Suprapubic skin (tissue), 4 donors: Measurements from ENCODE around the gene PLA2G5. TPM values are rescaled to one million over a fixed set of nuclear protein-coding genes. Genes with fewer than 3 reads are reported as not detected.
"Not testable (repeated sequence)": the region's sequence is repeated elsewhere in the genome, so short reads cannot be mapped to it uniquely, and the experiment has no call there.

Experiments used
- DNase-seq, 2 donors: peaks; one replicate each; pipeline ENCODE4 v3.0.0-alpha.2; 2019; ENCODE audit warnings: low spot score in 2 of 2
- H3K27ac ChIP-seq: fragments of 200-600 bp; sonication (generic); one replicate; pipeline ENCODE4 v1.5.1; 2019
- H3K27me3 ChIP-seq: fragments of 200-600 bp; sonication (generic); one replicate; pipeline ENCODE4 v1.5.1; 2019
- H3K36me3 ChIP-seq: fragments of 200-600 bp; sonication (generic); one replicate; pipeline ENCODE4 v1.5.1; 2019
- H3K4me1 ChIP-seq: fragments of 200-600 bp; sonication (generic); one replicate; pipeline ENCODE4 v1.5.1; 2019
- H3K4me3 ChIP-seq: fragments of 200-600 bp; sonication (generic); one replicate; pipeline ENCODE4 v1.5.1; 2019; ENCODE audit warnings: mild to moderate bottlenecking
- H3K9me3 ChIP-seq: fragments of 200-600 bp; sonication (generic); one replicate; pipeline ENCODE4 v1.5.1; 2019
- CTCF ChIP-seq, 2 donors: fragments of 200-600 bp in 1 of 2; fragments of 450-650 bp in 1 of 2; sonication (generic) in 1 of 2; IDR thresholded peaks; one replicate each; pipeline ENCODE4 v1.5.1; 2016 to 2019; ENCODE audit warnings: antibody characterized with exemption in 2 of 2, mild to moderate bottlenecking in 1 of 2, moderate library complexity in 1 of 2
- EP300 ChIP-seq: sonication (generic); formaldehyde crosslinking; IDR thresholded peaks from one replicate; pipeline ENCODE4 v1.6.1; 2017; ENCODE audit warnings: antibody characterized with exemption
- POLR2A ChIP-seq, 2 donors: fragments of 450-650 bp; IDR thresholded peaks; one replicate each; pipeline ENCODE4 v1.6.1; 2017; ENCODE audit warnings: antibody characterized with exemption in 2 of 2, mild to moderate bottlenecking in 2 of 2, moderate library complexity in 2 of 2
- POLR2AphosphoS5 ChIP-seq, 3 donors: sonication (generic); formaldehyde crosslinking; IDR thresholded peaks; one replicate each; pipeline ENCODE4 v1.6.1; 2017; ENCODE audit warnings: antibody characterized with exemption in 3 of 3
- WGBS: methylation state at CpG from one replicate; pipeline ENCODE4 v1.1.5; 2018; 5-methylcytosine and 5-hydroxymethylcytosine counted together
- total RNA-seq, 4 donors: library from RNA; depleted of rRNA; stranded (reverse); fragments of >200 nt; gene quantifications; one replicate each; pipeline ENCODE4 v1.1.0, GENCODE V29; 2016

Gene PLA2G5
- total RNA-seq, 4 donors from 2014 or later: 0.79 to 4.2 TPM; not detected in 2

DNA sequence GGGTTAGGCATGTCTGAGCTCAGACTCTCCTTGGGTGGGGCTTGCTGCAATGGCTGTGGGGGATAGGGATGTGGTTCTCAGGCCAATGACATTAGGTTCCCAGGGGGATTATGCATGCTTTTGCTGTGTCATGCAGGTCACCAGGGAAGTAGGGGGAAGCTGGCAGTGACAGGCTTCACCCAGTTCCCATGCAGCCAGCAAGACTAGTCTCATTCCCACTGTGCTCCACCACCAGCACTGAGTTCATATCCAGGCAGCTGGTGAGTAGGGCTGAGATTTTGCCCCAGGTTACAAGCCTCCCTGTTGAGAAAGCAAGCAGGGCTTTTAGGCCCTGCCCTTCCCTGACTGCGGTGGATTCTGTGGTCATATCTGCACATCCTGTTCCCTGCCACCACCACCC is 32.1 kb upstream of the PLA2G5 start:
- Histone ChIP-seq H3K9me3 (no peaks in the 10 kb centered on the region), H3K27me3 (peaks cover 2% of the 10 kb centered on the region), H3K4me3 (no peak overlapping the region), H3K27ac (no peak overlapping the region), H3K4me1 (no peaks in the 10 kb centered on the region), H3K36me3 (no peaks in the 10 kb centered on the region)
- TF ChIP-seq POLR2AphosphoS5 (IDR thresholded peaks at IDR 0.05): no peak
- no peak for TF ChIP-seq CTCF (IDR thresholded peaks at IDR 0.05)
- TF ChIP-seq POLR2A (IDR thresholded peaks at IDR 0.05): no peak
- TF ChIP-seq EP300: no peak
- DNase-seq: no peak
- WGBS: 40% methylated on average over 1 of the region's 1 CpG

- H3K4me3 ChIP-seq: no peak overlapping the region
- WGBS: 82% methylated on average over 1 of the region's 1 CpG
- H3K4me1 ChIP-seq: no peaks in the 10 kb centered on the region
- H3K27me3 ChIP-seq: peaks cover 13% of the 10 kb centered on the region
- H3K36me3 ChIP-seq: no peaks in the 10 kb centered on the region
- DNase-seq: no peak
- no peak overlapping the region for H3K27ac ChIP-seq
- H3K9me3 ChIP-seq: no peaks in the 10 kb centered on the region
- TF ChIP-seq EP300 (no peak), POLR2AphosphoS5 (IDR thresholded peaks at IDR 0.05) (no peak), CTCF (IDR thresholded peaks at IDR 0.05) (no peak), POLR2A (IDR thresholded peaks at IDR 0.05) (no peak)
Measured at GRCh38 chr1:20047096-20047495, 22.9 kb upstream of the PLA2G5 start.

DNA sequence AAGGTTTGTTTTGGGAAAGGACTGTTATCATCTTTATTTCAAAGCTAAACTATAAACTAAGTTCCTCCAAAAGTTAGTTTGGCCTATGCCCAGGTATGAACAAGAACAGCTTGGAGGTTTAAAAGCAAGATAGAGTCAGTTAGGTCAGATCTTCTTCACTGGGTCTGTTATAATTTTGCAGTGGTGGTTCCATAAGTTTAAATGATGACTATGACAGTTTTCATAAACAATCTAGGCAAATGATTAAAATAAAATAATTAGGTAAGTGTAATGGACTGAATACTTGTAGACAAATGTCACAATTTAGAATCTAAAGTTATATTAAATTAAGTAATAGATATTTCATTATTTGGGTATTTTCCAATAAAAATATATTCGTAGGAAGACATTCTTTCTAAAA is 21.4 kb upstream of the PLA2G5 start:
- no peak overlapping the region for H3K4me3 ChIP-seq
- no peaks in the 10 kb centered on the region for H3K4me1 ChIP-seq
- peaks cover 4% of the 10 kb centered on the region for H3K27me3 ChIP-seq
- 71% methylated on average over 1 of the region's 1 CpG for WGBS
- H3K9me3 ChIP-seq: no peaks in the 10 kb centered on the region
- DNase-seq: no peak
- no peak overlapping the region for H3K27ac ChIP-seq
- TF ChIP-seq EP300: no peak
- TF ChIP-seq CTCF (IDR thresholded peaks at IDR 0.05): no peak
- TF ChIP-seq POLR2AphosphoS5 (IDR thresholded peaks at IDR 0.05): no peak
- no peak for TF ChIP-seq POLR2A (IDR thresholded peaks at IDR 0.05)
- H3K36me3 ChIP-seq: no peaks in the 10 kb centered on the region

DNA sequence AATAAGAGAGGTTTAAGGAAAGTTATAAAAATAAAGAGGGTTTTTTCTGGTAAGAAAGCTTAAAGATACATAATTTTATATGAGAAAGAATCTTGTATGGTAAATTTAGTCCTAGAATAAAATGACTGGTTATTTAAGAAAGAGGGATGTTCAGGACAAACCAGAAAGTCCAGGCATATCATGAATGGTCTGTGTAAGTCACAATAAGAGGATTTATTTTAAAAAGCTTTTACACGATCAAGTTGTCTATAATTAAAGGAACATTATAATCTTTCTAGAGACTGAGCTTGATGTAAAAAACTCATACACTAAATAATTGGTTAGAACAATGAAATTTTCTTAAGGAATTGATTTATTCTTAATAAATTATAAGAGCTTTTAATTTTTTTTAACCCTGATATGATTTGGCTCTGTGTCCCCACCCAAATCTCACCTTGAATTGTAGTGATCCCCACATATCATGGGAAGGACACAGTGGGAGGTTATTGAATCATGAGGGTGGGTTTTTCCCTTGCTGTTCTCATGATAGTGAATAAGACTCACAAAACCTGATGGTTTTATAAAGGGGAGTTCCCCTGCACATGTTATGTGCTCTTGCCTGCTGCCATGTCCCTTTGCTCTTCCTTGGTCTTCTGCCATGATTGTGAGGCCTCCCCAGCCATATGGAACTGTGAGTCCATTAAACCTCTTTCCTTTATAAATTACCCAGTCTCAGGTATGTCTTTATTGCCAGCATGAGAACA is 20.8 kb upstream of the PLA2G5 start:
- not testable (repeated sequence) for H3K9me3 ChIP-seq, H3K4me3 ChIP-seq, H3K27me3 ChIP-seq, H3K27ac ChIP-seq, H3K4me1 ChIP-seq, DNase-seq, H3K36me3 ChIP-seq
- 94% methylated on average over 1 of the region's 1 CpG for WGBS

- no peak for DNase-seq
- no peak overlapping the region for H3K4me3 ChIP-seq
- no peak overlapping the region for H3K27ac ChIP-seq
- no peaks in the 10 kb centered on the region for H3K9me3 ChIP-seq
- H3K27me3 ChIP-seq: peaks cover 7% of the 10 kb centered on the region
- TF ChIP-seq EP300 (no peak), POLR2A (IDR thresholded peaks at IDR 0.05) (no peak), CTCF (IDR thresholded peaks at IDR 0.05) (no peak), POLR2AphosphoS5 (IDR thresholded peaks at IDR 0.05) (no peak)
- H3K36me3 ChIP-seq: no peaks in the 10 kb centered on the region
- no peaks in the 10 kb centered on the region for H3K4me1 ChIP-seq
Measured at GRCh38 chr1:20051218-20051829, 18.7 kb upstream of the PLA2G5 start.
